Endothelial cell of umbilical vein (primary cell): ENCODE measurements around the gene AFG3L2. TPM values are rescaled to one million over a fixed set of nuclear protein-coding genes. Genes with fewer than 3 reads are reported as not detected.

Source experiments
- BruUV-seq: library from RNA; stranded (reverse); fragments of 400-500 nt; replicated peaks from 2 replicates; lab custom pipeline; 2021; lab: Mats Ljungman, UMichigan
- CTCF ChIA-PET: fragments of 300-600, 350-600 bp; sonication (Branson Sonifier 250); formaldehyde crosslinking; loops from one replicate; lab custom pipeline; 2021; ENCODE audit warnings: antibody characterized with exemption, inconsistent platforms; lab: Charles Lee
- POLR2A ChIA-PET: fragments of 300-600, 350-600 bp; sonication (Branson Sonifier 250); formaldehyde crosslinking; loops from one replicate; lab custom pipeline; 2021; ENCODE audit warnings: antibody characterized with exemption, inconsistent platforms; lab: Charles Lee
- DNase-seq: peaks from one replicate; pipeline ENCODE4 v3.0.0-alpha.2; 2011; ENCODE audit warnings: low read depth, low spot score
- FAIRE-seq: peaks from 2 replicates; lab custom pipeline; 2011; peaks lifted over from hg19 to GRCh38; lab: Jason Lieb, UNC
- H2AFZ ChIP-seq: 2 replicates; pipeline ENCODE4 v1.6.0; 2012; ENCODE audit warnings: low read depth, low read length, control low read depth, inconsistent platforms
- H3K27ac ChIP-seq: 2 replicates; pipeline ENCODE4 v1.5.1; 2011; ENCODE audit warnings: low read depth, mild to moderate bottlenecking, control low read depth, low read length, moderate library complexity; ENCODE audit not compliant: insufficient read depth
- H3K27me3 ChIP-seq, 2 experiments: 2 replicates each; pipeline versions ENCODE4 v1.6.0 to v1.6.1; 2011; ENCODE audit warnings: low read length in 2 of 2, mixed read lengths in 1 of 2; ENCODE audit not compliant: control insufficient read depth in 2 of 2, insufficient read depth in 2 of 2
- H3K36me3 ChIP-seq, 2 experiments: 2 replicates in 1 of 2; 3 replicates in 1 of 2; pipeline ENCODE4 v1.5.1; 2011; ENCODE audit warnings: low read length in 2 of 2, mild to moderate bottlenecking in 1 of 2, moderate library complexity in 1 of 2; ENCODE audit not compliant: control insufficient read depth in 2 of 2, insufficient read depth in 2 of 2; ENCODE audit errors: extremely low read depth in 1 of 2
- H3K4me1 ChIP-seq: 3 replicates; pipeline ENCODE4 v1.5.1; 2011; ENCODE audit warnings: mild to moderate bottlenecking, low read length; ENCODE audit not compliant: control insufficient read depth, insufficient read depth; ENCODE audit errors: extremely low read depth
- H3K4me2 ChIP-seq: 2 replicates; pipeline ENCODE4 v1.6.1; 2011; ENCODE audit warnings: low read length, control low read depth, mixed read lengths; ENCODE audit not compliant: insufficient read depth
- H3K4me3 ChIP-seq, 3 experiments: fragments of 200-600 bp in 1 of 3; sonication (generic), shearing (Covaris generic) in 1 of 3; replicated peaks in 1 of 3; 2 replicates each; pipeline ENCODE4 v1.5.1; 2011 to 2016; ENCODE audit warnings: control low read depth in 3 of 3, low read length in 3 of 3, mild to moderate bottlenecking in 2 of 3, inconsistent platforms in 1 of 3, low read depth in 1 of 3, moderate library complexity in 1 of 3; ENCODE audit not compliant: insufficient read depth in 1 of 3
- H3K79me2 ChIP-seq: 2 replicates; pipeline ENCODE4 v1.6.0; 2012; ENCODE audit warnings: low read length, inconsistent platforms; ENCODE audit not compliant: control insufficient read depth, insufficient read depth
- H3K9ac ChIP-seq: replicated peaks from 2 replicates; pipeline ENCODE3; 2011; ENCODE audit warnings: low read length, control low read depth; ENCODE audit not compliant: insufficient read depth; ENCODE audit errors: extremely low read depth
- H3K9me1 ChIP-seq: replicated peaks from 3 replicates; pipeline ENCODE4 v1.6.0; 2011; ENCODE audit warnings: mild to moderate bottlenecking, low read length; ENCODE audit not compliant: control insufficient read depth, insufficient read depth; ENCODE audit errors: extremely low read depth
- H3K9me3 ChIP-seq: replicated peaks from 2 replicates; pipeline ENCODE4 v1.5.1; 2012; ENCODE audit warnings: low read length, inconsistent platforms; ENCODE audit not compliant: control insufficient read depth, insufficient read depth
- H4K20me1 ChIP-seq: replicated peaks from 2 replicates; pipeline ENCODE3; 2011; ENCODE audit warnings: mild to moderate bottlenecking, low read length; ENCODE audit not compliant: control insufficient read depth, insufficient read depth; ENCODE audit errors: extremely low read depth
- CTCF ChIP-seq, 2 donors: IDR thresholded peaks; 1 replicate in 1 of 2; 2 replicates in 1 of 2; pipeline ENCODE4 v1.5.1; 2011; ENCODE audit warnings: low read length in 2 of 2, mild to moderate bottlenecking in 2 of 2, moderate library complexity in 2 of 2, control low read depth in 1 of 2, inconsistent platforms in 1 of 2, low read depth in 1 of 2; ENCODE audit not compliant: insufficient read depth in 1 of 2; ENCODE audit errors: extremely low read depth in 1 of 2
- EZH2 ChIP-seq: IDR thresholded peaks from 2 replicates; pipeline ENCODE4 v1.6.1; 2012; ENCODE audit warnings: borderline replicate concordance, low read depth, mild to moderate bottlenecking, moderate library complexity, low read length, inconsistent platforms; ENCODE audit not compliant: severe bottlenecking
- FOS ChIP-seq: IDR thresholded peaks from 2 replicates; pipeline ENCODE4 v1.6.1; 2011; ENCODE audit warnings: mild to moderate bottlenecking, low read length, moderate library complexity, borderline replicate concordance; ENCODE audit not compliant: insufficient read depth
- GATA2 ChIP-seq: IDR thresholded peaks from 2 replicates; pipeline ENCODE4 v1.7.0; 2011; ENCODE audit warnings: low read depth, mild to moderate bottlenecking, moderate library complexity, mixed read lengths, low read length; ENCODE audit not compliant: insufficient read length, insufficient read depth
- JUN ChIP-seq: IDR thresholded peaks from 2 replicates; pipeline ENCODE4 v1.6.1; 2011; ENCODE audit warnings: borderline replicate concordance, low read depth; ENCODE audit not compliant: insufficient read length, insufficient read depth
- MAX ChIP-seq: IDR thresholded peaks from 2 replicates; pipeline ENCODE4 v1.6.1; 2011; ENCODE audit not compliant: insufficient read depth, insufficient read length
- MYC ChIP-seq: IDR thresholded peaks from one replicate; pipeline ENCODE4 v1.6.1; 2011; ENCODE audit warnings: mild to moderate bottlenecking, low read depth, low read length
- POLR2A ChIP-seq: IDR thresholded peaks from 2 replicates; pipeline ENCODE4 v1.6.1; 2012; ENCODE audit warnings: low read depth, mild to moderate bottlenecking, control low read depth, low read length
- POLR2AphosphoS5 ChIP-seq: IDR thresholded peaks from 2 replicates; pipeline ENCODE4 v1.6.1; 2012; ENCODE audit warnings: low read depth, mild to moderate bottlenecking, control low read depth, low read length, moderate library complexity; ENCODE audit not compliant: insufficient read depth
- dilution Hi-C: fragments of 300-500 bp; cut with MboI; formaldehyde crosslinking; loops from one replicate; pipeline ENCODE4 v1.15.0; 2019; ENCODE audit warnings: low sequenced_read_pairs; ENCODE audit not compliant: extremely low pct_ligation_motif_present
- intact Hi-C: fragments of 100-400 bp; cut with micrococcal nuclease; formaldehyde crosslinking; loops from one replicate; pipeline ENCODE4 v1.10.0; 2022
- polyA plus RNA-seq, 4 experiments: library from polyadenylated mRNA; depleted of rRNA in 3 of 4; stranded (reverse) in 3 of 4; unstranded in 1 of 4; fragments of >200 nt; gene quantifications; 2 replicates each; pipeline versions ENCODE4 v1.2.1 to v1.2.3, GENCODE V29; 2011 to 2012; ENCODE audit warnings: missing spikeins in 1 of 4
- total RNA-seq: library from RNA; stranded (reverse); gene quantifications from 2 replicates; pipeline ENCODE4 v1.2.3, GENCODE V29; 2021

AFG3L2 gene
- total and polyA plus RNA-seq, 2 donors (not counting 3 experiments of a cell fraction or from before 2014, with no cell fraction given): 19.3 to 42.4 TPM

- intact Hi-C loops (no loop called here), dilution Hi-C loops (no loop called here)
- Histone ChIP-seq H3K4me3 (no peak overlapping the region), H4K20me1 (no peaks in the 10 kb centered on the region), H3K4me2 (no peak overlapping the region), H2AFZ (no peak overlapping the region), H3K9ac (no peak overlapping the region), H3K9me3 (no peaks in the 10 kb centered on the region), H3K79me2 (no peaks in the 10 kb centered on the region), H3K9me1 (no peaks in the 10 kb centered on the region), H3K27me3 (no peaks in the 10 kb centered on the region), H3K4me1 (peaks cover 6% of the 10 kb centered on the region), H3K27ac (no peak overlapping the region), H3K36me3 (peaks cover 0 to 10% of the 10 kb centered on the region in 2 experiments)
- ChIA-PET CTCF (interaction anchor here (1.4 kb wide), 1 partner anchor 8 kb away, joined by 7 read pairs; no protein-coding TSS in a partner anchor), POLR2A (no interaction called here)
- no TSS peak for BruUV-seq
- no peak for DNase-seq
- FAIRE-seq: no peak
- TF ChIP-seq EZH2: no peak
- TF ChIP-seq CTCF (IDR thresholded peaks at IDR 0.05; ENCODE audit: extremely low read depth in 1 of 2, insufficient read depth in 1 of 2, low read depth in 1 of 2, low read length in 2 of 2): no peak
- no peak for TF ChIP-seq POLR2AphosphoS5
- TF ChIP-seq GATA2: no peak
- TF ChIP-seq MAX: no peak
- no peak for TF ChIP-seq FOS
- TF ChIP-seq POLR2A: no peak
- no peak for TF ChIP-seq JUN
- no peak for TF ChIP-seq MYC
These were observed 40.8 kb downstream of the AFG3L2 start for GRCh38 chr18:12336171-12336613.
